Right lobe of liver (tissue), 4 donors: Measurements from ENCODE around the gene GOLGB1.

Source experiments
- CTCF ChIP-seq, 4 donors: fragments of 200-600 bp in 3 of 4; fragments of 450-650 bp in 1 of 4; IDR thresholded peaks; one replicate each; pipeline versions ENCODE4 v1.5.1 to v1.8.0; 2016 to 2022; ENCODE audit warnings: antibody characterized with exemption in 4 of 4, mild to moderate bottlenecking in 2 of 4
- POLR2A ChIP-seq: fragments of 450-650 bp; IDR thresholded peaks from one replicate; pipeline ENCODE4 v1.6.1; 2017; ENCODE audit warnings: antibody characterized with exemption, mild to moderate bottlenecking
- donor health status: DM: no; HTN: no; CAD: no.
- donor health status: DM: no; HTN: no; CAD: no.
- donor health status: DM: no; HTN: yes; CAD: no.

DNA sequence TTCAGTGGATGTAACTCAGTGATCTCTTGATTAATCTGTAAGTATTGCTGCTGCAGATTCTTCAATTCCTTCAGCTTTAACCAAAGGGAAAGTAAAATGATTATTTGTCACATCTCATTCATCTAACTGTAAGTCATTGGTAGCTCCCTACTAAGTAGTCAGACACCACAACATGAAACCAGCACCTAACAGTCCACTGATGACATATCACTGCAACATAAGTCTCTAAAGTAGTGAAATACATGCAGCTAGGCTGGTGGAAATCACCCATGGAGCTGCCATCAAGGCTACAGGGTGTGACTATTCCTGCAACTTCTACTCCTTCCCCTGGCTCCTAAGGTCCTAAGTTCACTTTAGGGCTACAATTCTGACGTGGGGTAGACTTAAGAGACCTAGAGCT lies 67.7 kb downstream of the GOLGB1 start:
- TF ChIP-seq CTCF (IDR thresholded peaks at IDR 0.05): no peak
- no peak for TF ChIP-seq POLR2A
